ENCODE measurements around the gene TTC39C. TPM values are rescaled to one million over a fixed set of nuclear protein-coding genes. Genes with fewer than 3 reads are reported as not detected.

The TTC39C gene
- total and polyA plus RNA-seq, 2 experiments from 2014 or later, result 69.4 to 136 TPM

DNA sequence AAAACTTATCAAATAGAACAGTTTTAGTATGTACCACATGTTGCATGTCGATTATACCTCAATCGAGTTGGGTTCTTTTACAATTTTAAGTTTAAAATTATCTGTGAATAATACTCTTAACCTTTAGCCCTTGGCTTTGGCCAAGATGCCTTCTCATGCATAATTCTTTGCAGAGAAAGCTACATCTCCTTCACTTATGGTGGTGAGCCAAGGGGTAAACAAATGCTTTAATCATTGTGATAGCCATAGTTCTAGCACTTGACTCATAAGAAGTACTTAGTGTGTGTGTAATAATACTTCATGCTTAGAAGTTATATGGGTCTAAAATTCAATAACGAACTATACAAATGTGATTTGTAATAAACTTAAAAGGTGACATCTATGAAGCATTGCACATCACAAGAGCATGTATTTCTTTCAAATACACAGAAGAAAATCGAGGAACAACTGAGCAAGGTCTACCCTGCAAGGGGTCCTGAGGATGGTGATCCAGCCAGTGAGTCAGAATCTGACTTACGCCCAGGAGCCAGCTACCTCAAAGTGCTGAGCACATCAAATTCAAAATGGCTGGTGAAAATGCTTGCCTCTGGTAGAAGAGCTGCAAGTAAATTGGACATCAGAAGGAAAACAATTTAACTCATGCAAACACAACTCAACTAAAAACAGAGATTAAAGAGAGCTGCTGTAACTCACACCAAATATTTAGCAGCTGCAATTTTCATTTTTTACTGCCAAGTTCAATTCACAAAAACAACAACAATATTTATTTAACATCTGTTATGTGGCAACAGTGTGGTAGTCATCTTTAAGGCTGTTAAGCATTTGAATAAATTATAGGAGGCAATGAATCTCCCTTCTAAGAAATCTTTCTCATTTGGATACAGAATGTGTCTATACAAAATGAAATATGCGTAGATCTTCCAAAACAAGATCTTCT lies 23.8 kb upstream of the TTC39C start:
- Mint-ChIP-seq H3K9me3 (no peaks in the 10 kb centered on the region), H3K36me3 (ENCODE audit: low read depth) (no peaks in the 10 kb centered on the region), H3K27ac (no peak overlapping the region), H3K4me3 (no peak overlapping the region), H3K27me3 (ENCODE audit: insufficient read depth, low read depth, poor library complexity) (no peaks in the 10 kb centered on the region), H3K4me1 (peaks cover 6% of the 10 kb centered on the region; the same call in 2 of the 3 replicates)
- H3K36me3 ChIP-seq (ENCODE audit: insufficient read depth), result no peaks in the 10 kb centered on the region
- TF ChIP-seq NANOG (IDR thresholded peaks at IDR 0.05; ENCODE audit: borderline replicate concordance), result no peak
- TF ChIP-seq EZH2phosphoT487 (IDR thresholded peaks at IDR 0.05; ENCODE audit: unreplicated experiment), result no peak
- TF ChIP-seq, protein P1, sequence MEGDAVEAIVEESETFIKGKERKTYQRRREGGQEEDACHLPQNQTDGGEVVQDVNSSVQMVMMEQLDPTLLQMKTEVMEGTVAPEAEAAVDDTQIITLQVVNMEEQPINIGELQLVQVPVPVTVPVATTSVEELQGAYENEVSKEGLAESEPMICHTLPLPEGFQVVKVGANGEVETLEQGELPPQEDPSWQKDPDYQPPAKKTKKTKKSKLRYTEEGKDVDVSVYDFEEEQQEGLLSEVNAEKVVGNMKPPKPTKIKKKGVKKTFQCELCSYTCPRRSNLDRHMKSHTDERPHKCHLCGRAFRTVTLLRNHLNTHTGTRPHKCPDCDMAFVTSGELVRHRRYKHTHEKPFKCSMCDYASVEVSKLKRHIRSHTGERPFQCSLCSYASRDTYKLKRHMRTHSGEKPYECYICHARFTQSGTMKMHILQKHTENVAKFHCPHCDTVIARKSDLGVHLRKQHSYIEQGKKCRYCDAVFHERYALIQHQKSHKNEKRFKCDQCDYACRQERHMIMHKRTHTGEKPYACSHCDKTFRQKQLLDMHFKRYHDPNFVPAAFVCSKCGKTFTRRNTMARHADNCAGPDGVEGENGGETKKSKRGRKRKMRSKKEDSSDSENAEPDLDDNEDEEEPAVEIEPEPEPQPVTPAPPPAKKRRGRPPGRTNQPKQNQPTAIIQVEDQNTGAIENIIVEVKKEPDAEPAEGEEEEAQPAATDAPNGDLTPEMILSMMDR (conservative IDR thresholded peaks at IDR 0.05; ENCODE audit: low read depth in 2 of 2), result no peak
- TF ChIP-seq, protein P2, sequence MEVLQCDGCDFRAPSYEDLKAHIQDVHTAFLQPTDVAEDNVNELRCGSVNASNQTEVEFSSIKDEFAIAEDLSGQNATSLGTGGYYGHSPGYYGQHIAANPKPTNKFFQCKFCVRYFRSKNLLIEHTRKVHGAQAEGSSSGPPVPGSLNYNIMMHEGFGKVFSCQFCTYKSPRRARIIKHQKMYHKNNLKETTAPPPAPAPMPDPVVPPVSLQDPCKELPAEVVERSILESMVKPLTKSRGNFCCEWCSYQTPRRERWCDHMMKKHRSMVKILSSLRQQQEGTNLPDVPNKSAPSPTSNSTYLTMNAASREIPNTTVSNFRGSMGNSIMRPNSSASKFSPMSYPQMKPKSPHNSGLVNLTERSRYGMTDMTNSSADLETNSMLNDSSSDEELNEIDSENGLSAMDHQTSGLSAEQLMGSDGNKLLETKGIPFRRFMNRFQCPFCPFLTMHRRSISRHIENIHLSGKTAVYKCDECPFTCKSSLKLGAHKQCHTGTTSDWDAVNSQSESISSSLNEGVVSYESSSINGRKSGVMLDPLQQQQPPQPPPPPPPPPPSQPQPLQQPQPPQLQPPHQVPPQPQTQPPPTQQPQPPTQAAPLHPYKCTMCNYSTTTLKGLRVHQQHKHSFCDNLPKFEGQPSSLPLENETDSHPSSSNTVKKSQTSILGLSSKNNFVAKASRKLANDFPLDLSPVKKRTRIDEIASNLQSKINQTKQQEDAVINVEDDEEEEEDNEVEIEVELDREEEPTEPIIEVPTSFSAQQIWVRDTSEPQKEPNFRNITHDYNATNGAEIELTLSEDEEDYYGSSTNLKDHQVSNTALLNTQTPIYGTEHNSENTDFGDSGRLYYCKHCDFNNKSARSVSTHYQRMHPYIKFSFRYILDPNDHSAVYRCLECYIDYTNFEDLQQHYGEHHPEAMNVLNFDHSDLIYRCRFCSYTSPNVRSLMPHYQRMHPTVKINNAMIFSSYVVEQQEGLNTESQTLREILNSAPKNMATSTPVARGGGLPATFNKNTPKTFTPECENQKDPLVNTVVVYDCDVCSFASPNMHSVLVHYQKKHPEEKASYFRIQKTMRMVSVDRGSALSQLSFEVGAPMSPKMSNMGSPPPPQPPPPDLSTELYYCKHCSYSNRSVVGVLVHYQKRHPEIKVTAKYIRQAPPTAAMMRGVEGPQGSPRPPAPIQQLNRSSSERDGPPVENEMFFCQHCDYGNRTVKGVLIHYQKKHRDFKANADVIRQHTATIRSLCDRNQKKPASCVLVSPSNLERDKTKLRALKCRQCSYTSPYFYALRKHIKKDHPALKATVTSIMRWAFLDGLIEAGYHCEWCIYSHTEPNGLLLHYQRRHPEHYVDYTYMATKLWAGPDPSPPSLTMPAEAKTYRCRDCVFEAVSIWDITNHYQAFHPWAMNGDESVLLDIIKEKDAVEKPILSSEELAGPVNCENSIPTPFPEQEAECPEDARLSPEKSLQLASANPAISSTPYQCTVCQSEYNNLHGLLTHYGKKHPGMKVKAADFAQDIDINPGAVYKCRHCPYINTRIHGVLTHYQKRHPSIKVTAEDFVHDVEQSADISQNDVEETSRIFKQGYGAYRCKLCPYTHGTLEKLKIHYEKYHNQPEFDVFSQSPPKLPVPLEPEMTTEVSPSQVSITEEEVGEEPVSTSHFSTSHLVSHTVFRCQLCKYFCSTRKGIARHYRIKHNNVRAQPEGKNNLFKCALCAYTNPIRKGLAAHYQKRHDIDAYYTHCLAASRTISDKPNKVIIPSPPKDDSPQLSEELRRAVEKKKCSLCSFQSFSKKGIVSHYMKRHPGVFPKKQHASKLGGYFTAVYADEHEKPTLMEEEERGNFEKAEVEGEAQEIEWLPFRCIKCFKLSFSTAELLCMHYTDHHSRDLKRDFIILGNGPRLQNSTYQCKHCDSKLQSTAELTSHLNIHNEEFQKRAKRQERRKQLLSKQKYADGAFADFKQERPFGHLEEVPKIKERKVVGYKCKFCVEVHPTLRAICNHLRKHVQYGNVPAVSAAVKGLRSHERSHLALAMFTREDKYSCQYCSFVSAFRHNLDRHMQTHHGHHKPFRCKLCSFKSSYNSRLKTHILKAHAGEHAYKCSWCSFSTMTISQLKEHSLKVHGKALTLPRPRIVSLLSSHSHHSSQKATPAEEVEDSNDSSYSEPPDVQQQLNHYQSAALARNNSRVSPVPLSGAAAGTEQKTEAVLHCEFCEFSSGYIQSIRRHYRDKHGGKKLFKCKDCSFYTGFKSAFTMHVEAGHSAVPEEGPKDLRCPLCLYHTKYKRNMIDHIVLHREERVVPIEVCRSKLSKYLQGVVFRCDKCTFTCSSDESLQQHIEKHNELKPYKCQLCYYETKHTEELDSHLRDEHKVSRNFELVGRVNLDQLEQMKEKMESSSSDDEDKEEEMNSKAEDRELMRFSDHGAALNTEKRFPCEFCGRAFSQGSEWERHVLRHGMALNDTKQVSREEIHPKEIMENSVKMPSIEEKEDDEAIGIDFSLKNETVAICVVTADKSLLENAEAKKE (CRISPR knock-in tag; IDR thresholded peaks at IDR 0.05), result no peak
- TF ChIP-seq, protein P3, sequence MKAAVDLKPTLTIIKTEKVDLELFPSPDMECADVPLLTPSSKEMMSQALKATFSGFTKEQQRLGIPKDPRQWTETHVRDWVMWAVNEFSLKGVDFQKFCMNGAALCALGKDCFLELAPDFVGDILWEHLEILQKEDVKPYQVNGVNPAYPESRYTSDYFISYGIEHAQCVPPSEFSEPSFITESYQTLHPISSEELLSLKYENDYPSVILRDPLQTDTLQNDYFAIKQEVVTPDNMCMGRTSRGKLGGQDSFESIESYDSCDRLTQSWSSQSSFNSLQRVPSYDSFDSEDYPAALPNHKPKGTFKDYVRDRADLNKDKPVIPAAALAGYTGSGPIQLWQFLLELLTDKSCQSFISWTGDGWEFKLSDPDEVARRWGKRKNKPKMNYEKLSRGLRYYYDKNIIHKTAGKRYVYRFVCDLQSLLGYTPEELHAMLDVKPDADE (IDR thresholded peaks at IDR 0.05), result no peak
- no peak for TF ChIP-seq CREB1 (CRISPR knock-in tag; IDR thresholded peaks at IDR 0.05; ENCODE audit: low read depth)
- no peak for TF ChIP-seq STAT1 (IDR thresholded peaks at IDR 0.05; ENCODE audit: unreplicated experiment)
- TF ChIP-seq JUNB (IDR thresholded peaks at IDR 0.05; ENCODE audit: unreplicated experiment), result no peak
- no peak for TF ChIP-seq ZNF114 (CRISPR knock-in tag; IDR thresholded peaks at IDR 0.05)
- no peak for TF ChIP-seq POLR2AphosphoS5 (IDR thresholded peaks at IDR 0.05; ENCODE audit: low read depth)
- TF ChIP-seq, protein P4, sequence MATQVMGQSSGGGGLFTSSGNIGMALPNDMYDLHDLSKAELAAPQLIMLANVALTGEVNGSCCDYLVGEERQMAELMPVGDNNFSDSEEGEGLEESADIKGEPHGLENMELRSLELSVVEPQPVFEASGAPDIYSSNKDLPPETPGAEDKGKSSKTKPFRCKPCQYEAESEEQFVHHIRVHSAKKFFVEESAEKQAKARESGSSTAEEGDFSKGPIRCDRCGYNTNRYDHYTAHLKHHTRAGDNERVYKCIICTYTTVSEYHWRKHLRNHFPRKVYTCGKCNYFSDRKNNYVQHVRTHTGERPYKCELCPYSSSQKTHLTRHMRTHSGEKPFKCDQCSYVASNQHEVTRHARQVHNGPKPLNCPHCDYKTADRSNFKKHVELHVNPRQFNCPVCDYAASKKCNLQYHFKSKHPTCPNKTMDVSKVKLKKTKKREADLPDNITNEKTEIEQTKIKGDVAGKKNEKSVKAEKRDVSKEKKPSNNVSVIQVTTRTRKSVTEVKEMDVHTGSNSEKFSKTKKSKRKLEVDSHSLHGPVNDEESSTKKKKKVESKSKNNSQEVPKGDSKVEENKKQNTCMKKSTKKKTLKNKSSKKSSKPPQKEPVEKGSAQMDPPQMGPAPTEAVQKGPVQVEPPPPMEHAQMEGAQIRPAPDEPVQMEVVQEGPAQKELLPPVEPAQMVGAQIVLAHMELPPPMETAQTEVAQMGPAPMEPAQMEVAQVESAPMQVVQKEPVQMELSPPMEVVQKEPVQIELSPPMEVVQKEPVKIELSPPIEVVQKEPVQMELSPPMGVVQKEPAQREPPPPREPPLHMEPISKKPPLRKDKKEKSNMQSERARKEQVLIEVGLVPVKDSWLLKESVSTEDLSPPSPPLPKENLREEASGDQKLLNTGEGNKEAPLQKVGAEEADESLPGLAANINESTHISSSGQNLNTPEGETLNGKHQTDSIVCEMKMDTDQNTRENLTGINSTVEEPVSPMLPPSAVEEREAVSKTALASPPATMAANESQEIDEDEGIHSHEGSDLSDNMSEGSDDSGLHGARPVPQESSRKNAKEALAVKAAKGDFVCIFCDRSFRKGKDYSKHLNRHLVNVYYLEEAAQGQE (IDR thresholded peaks at IDR 0.05; ENCODE audit: unreplicated experiment), result no peak
- TF ChIP-seq ZNF331 (CRISPR knock-in tag; IDR thresholded peaks at IDR 0.05; ENCODE audit: low read depth), result no peak
- TF ChIP-seq EZH2 (IDR thresholded peaks at IDR 0.05; ENCODE audit: low read depth, unreplicated experiment), result no peak
- no peak for ATAC-seq
- no peak for DNase-seq (ENCODE audit: low spot score)
- H4K20me1 ChIP-seq (replicated peaks; ENCODE audit: insufficient read depth), result no peaks in the 10 kb centered on the region
- no peaks in the 10 kb centered on the region for H3K27me3 ChIP-seq (ENCODE audit: insufficient read depth)
- peaks cover 15% of the 10 kb centered on the region; the same call in 1 of the 2 replicates for H3K4me1 ChIP-seq (ENCODE audit: insufficient read depth)
- no peaks in the 10 kb centered on the region; the same call in 1 of the 2 replicates for H3K9me2 ChIP-seq (ENCODE audit: insufficient read depth)
- no peak overlapping the region for H2AFZ ChIP-seq
- H3K4me3 ChIP-seq, result no peak overlapping the region
- no peaks in the 10 kb centered on the region; the same call in 1 of the 2 replicates for H3F3A ChIP-seq (replicated peaks; ENCODE audit: low read depth)
- no peaks in the 10 kb centered on the region for H3K79me2 ChIP-seq (replicated peaks; ENCODE audit: insufficient read depth)
- no peak overlapping the region for H3K4me2 ChIP-seq
- no peak overlapping the region for H3K27ac ChIP-seq (ENCODE audit: low read depth)

All from GM23338 (cell line).